ELR (cell line): ENCODE results near the gene DPYSL5.
"Not testable (repeated sequence)": the region's sequence is repeated elsewhere in the genome, so short reads cannot be mapped to it uniquely, and the experiment has no call there.

Experiments
- DNase-seq: peaks from one replicate; pipeline ENCODE4 v3.0.0-alpha.2; 2015; ENCODE audit warnings: low read depth

DPYSL5 gene, protein sequence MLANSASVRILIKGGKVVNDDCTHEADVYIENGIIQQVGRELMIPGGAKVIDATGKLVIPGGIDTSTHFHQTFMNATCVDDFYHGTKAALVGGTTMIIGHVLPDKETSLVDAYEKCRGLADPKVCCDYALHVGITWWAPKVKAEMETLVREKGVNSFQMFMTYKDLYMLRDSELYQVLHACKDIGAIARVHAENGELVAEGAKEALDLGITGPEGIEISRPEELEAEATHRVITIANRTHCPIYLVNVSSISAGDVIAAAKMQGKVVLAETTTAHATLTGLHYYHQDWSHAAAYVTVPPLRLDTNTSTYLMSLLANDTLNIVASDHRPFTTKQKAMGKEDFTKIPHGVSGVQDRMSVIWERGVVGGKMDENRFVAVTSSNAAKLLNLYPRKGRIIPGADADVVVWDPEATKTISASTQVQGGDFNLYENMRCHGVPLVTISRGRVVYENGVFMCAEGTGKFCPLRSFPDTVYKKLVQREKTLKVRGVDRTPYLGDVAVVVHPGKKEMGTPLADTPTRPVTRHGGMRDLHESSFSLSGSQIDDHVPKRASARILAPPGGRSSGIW

DNA sequence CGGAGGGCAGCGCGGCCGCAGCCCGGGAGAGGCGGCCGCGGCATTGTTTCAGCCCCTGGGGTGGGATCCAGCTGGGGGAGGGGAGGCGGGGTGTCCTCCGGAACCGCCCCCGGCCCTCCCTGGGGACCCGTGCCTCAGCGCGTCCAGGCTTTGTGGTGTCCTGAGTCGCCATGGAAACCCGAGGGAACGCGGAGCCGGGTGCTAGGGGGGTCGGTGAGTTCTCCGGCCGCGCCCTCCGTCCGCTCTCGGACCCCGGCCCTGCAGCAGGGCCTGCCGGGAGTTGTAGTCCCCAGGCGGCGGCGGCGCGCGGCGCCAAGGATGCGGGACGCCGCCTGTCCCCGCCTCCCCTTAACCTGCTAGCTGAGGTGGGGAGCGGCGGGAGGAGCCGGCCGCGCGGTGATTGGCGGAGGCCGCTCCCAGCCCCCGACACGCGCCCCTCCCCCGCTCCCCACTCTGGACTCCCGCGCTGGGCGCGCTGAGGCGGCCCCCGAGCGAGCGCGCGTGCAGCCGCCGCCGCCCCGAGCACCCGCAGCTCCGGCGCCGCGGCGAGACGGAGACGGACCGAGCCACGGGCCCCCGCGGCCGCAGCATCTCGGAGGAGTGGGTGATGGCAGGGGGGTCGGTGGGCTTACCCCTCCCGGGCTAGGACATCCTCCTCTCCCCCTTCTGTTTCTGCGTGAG is at the start of gene DPYSL5:
Gene DPYSL5, plus strand, starts transcription at position 478 of the 681 bp plus-strand sequence. CDS start 50,368 bp downstream, outside the sequence.
- DNase-seq, result no peak

DNA sequence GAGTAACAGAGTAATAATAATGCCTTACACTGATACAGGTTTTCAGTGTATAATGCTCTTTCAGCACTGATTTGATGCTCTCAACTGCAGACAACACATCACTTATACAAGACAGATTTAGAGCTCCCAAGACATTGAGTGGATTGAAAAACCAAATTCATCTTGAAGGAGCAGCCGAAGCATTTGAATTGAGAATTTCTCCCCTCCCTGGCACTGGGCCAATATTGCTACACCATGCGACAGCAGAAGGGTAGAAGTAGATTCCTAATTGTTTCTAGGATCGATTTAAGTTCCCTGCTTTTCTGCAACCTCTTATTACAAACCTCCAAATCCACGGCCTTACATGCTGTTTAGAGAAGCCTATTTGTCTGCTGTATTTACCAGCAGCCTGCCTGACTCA is 46.6 kb upstream of the DPYSL5 start:
- no peak for DNase-seq

DNA sequence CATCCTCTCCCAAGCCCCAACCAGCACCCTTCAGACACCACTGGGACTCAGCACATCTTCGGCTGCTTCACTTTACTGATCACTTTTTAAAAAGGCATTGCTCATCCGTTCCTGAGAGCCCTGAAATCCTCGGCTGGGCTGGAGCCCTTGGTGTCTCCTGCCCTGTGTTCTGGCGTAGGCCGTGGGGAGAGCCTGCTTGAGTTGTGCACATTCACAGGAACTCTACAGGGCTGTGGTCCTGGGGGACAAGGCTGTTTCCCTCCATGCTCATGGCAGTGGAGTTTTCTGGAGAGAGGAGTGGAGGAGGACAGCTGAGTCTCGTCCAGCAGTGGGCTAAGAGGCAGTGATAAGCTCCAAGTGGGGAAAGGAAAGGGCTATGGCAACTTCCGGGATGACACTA is 46.1 kb upstream of the DPYSL5 start:
- DNase-seq, result no peak

DNA sequence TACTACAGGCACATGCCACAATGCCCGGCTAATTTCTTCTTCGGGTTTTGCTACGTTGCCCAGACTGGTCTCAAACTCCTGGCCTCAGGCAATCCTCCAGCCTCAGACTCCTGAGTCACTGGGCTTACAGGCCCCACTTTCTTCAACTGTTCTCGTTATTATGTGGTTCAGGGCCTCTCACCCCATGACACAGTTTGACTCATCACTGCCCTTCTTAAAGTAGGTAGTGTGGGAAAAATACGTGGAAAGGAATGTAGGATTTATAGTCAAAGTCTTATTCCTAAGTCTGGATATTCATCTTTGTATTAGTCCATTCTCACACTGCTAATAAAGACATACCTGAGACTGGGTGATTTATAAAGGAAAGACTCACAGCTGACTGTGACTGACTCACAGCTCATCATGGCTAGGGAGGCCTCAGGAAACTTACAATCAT is 42.7 kb upstream of the DPYSL5 start:
- DNase-seq, result peak; percentile 98

DNA sequence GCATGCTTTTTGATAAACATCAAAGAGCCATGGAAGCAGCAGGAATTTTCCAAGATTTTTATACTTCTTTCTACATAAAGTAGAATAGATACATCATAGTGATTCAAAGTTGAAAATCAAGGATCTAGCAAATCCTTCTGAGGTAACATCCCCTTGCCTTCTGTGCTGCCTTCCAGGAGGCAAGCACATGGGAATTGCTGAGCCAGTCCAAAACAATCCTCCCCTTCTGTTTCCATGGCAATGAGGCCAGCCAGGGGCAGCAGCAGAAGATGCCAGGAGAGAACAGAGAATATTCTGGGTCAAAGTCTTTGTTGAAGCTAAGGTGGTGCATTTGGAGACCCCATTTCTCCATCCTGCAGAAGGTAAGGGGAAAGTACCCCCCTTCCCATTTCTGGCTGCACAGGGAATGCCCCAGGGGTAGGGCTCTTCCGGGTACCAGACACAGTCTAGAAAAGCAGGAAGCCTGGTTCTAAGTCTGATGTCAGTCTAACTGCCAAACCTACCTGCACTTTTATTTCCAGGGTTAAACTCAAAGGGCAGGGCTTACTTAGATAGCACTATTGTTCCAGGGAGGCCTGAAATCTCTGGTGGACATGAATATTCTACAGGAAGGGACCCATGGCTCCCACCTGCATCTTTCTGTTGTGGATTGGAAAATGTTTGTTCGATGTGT is 40.0 kb upstream of the DPYSL5 start:
- no peak for DNase-seq

DNA sequence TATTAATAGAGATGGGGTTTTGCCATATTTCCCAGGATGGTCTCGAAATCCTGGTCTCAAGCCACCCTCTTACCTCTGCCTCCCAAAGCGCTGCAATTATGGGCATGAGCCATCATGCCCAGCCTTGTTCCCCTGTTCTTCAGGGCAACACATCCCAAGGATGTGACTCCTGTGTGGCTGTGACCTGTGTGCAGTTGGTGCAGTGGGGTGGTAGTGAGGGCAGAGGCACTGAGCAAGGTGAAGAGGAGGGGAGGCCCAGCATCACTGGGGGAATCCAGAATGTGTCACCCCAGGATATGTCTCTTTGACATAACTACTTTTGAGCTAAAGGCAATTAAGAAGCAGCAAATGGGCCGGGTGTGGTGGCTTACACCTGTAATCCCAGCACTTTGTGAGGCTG is 38.7 kb upstream of the DPYSL5 start:
- no peak for DNase-seq

DNA sequence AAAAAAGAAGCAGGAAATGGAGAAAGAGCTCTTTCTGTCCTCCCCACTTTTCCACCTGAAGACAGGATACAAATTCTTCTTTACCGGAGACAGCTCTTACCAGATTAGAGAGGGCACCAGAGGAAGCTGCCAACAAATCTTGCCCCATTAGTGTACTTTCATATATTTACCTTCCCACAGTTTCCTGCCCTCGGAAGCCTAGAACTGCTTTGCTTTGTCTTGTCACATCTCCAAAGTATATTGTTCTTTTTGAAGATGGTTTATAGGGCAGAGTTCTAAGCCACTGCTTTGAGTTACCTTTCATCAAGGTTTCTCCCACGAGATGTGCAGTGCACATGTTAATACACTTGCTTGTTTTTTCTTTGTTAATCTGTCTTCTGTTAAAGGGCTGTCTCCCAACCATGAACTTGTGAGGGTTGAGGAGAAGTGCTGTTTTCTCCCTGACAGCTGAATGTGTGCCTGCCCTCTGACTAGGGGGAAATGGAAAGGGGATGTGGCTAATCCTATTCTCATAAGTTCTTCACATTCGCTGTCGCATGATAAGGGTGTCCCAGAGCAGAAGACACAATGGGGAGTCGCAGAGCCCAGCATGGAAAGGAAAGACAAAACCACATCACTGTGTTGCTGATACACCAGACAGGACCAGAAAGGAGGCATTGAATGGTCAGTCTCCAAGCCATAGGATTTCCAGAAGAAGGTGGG is 37.9 kb upstream of the DPYSL5 start:
- DNase-seq, result no peak

DNA sequence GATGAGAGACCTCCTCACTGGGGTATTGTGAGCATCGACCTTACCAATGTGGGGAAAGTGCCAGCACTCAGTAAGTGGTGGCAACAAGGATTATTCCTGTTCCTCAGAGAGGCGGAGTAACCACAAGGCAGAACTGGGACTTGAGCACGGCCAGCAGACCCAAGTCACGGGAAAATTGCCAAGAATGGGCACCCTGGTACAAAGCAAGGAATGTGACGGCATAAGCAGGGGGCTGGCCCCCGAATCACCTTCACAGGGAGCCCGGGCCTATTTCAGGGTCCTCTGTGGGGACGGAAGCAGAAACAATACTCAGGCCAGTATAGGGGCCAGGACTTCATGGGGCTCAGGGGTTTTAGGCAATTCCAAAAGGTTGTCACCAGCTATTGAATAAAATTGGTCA is 36.7 kb upstream of the DPYSL5 start:
- no peak for DNase-seq

DNA sequence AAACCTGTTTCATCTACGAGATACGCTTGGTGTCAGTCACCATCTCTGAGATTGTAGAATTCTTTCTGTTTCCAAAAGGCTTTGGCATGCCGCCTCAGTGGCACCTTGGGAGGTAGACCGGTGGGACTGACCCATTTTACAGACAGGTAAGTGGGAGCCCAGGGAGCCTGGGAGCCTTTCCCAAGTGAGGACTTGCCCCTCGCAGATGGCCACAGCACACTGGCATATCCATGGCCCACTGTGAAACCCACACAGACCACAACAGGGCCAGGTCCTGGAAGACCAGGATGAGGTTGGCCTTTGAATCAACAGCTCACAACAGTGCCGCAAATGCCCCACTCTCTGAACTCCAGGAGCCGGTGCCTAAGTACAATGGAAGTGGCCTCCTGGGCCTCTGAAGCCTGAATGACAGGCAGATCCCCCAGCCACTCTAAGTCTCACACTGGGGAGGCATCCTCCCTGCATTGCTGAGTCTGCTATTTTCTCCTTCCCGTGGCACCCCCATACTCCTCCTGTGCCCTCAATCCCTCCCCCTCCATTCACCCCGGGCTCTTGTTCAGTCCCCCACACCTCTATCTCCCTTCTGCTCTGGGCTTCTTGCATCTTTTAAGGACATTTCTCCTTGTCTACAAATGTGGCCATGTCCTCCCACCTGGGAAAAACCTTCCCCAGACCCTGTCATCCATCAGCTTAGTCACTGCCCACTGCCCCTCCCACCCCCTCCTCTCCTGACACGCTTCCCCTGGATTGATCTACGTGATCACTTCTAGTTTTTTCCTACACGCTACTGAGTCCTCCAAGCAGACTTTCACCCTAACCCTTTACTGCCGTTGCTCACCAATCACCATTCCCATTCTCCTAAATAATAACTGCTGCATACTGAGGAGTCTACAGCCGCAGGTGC is 35.9 kb upstream of the DPYSL5 start:
- no peak for DNase-seq

DNA sequence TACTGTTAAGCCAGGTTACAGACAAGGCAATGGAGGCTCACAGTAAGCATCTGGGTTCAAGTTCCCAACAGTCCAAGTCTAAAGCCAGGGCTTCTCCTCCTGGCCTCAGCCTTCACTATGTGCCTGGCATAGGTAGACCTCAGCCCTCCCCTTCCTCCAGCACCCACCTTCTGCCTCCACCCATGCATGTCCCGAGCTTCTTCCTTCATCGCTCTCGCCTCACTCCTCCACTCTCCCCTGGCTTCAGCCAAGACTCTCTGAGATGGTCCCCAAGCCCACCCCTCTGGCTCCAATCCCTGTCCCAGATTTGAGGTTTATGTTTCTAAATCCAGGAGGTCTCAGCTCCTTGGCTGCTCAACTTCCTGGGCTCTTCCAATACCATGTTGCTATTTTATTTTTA is 35.2 kb upstream of the DPYSL5 start:
- DNase-seq, result no peak

DNA sequence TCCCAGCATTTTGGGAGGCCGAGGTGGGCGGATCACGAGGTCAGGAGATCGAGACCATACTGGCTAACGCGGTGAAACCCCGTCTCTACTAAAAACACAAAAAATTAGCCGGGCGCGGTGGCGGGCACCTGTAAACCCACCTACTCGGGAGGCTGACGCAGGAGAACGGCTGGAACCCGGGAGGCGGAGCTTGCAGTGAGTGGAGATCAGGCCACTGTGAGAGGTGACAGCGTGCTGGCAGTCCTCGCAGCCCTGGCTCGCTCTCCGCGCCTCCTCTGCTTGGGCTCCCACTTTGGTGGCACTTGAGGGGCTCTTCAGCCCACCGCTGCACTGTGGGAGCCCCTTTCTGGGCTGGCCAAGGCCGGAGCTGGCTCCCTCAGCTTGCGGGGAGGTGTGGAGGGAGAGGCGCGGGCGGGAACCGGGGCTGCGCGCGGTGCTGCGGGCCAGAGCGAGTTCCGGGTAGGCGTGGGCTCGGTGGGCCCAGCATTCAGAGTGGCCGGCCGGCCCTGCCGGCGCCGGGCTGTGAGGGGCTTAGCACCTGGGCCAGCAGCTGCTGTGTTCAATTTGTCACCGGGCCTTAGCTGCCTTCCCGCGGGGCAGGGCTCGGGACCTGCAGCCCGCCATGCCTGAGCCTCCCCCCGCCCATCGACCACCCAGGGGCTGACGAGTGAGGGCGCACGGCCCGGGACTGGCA is 33.7 kb upstream of the DPYSL5 start:
- DNase-seq, result not testable (repeated sequence)

DNA sequence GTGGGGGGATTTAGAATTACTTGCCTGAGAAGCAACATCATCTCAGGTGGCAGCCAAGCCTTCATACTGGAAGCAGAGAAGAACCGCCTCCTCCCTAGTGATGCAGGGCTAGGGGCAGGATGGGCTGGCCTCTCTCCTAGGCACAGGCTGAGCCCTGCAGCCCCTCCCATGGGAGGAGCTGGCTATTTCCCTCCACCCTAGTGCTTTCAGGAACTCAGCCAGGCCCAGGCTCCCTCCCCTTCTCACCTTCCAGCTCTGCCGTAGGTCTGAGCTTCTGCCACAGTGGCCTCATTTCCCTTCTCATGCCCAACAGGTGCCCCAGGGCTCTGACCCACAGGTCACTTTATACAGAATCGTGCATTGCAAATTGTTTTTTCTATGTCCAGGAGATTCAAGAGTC is 31.0 kb upstream of the DPYSL5 start:
- DNase-seq, result no peak

DNA sequence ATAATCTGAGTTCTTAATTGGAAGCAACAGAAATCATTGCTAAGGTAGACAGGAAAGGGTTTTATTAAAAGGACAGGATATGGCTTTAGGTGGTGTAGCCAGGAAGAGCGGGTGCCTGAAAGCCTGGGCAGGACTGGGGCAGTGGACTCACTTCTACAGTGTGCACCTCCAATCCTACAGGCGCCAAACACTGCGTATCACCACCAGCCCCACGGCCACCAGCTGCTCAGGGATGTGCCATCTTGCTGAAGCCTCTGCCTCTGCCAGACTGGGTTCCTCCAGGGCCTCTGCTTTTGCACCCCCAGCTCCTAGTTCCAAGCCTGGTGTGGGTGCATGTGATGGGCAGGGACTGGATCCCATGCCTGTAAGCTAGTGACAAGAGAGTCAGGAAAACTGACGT is 29.7 kb upstream of the DPYSL5 start:
- DNase-seq, result no peak

DNA sequence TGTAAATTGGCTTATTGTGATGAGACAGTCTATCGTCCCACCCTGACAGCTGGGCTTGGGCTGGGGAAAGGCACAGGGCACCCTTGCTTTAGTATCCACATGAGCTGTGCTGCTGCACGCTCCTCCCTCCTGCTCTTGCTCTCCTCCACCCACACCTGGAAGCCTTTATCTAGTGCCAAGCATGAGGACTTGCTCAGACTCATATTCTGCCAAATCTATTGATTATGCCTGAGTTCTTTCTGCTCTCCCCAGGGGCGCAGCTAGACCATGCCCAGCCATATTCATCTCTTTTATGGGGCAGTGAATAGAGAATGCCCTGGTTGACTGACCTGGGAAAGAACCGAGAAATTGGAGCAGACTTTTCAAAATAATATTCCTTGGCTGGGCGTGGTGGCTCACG is 29.0 kb upstream of the DPYSL5 start:
- no peak for DNase-seq

DNA sequence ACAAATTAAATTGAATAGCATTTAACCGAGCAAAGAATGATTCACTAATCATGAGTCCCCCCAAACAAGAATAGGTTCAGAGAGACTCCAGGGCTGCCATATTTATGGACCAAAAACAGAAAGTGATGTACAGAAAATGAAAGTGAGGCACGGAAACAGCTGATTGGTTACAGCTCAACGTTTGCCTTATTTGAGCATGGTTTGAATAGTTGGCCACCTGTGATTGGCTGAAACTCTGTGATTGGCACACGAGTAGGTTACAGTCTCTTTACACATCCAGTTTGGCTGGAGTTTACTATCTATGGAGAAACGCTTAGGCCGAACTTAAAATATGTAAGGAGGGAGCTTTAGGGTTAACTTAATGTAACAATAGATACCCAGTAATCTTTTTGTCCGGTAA is 27.0 kb upstream of the DPYSL5 start:
- DNase-seq, result no peak

DNA sequence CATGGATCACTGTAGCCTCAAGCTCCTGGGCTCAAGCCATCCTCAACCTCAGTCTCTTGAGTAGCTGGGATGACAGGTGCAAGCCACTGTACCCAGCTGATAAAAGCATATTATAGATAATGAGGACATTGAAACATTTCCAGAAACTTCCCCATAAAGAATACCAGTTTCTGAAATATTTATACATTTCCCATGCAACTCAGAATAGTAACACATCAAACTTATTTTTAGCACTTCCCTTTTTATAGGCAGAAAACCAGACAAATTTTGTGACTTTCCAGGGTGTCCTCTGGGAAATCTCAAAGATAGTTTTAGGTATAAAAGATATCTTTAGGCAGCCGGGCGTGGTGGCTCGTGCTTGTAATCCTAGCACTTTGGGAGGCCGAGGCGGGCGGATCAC is 25.1 kb upstream of the DPYSL5 start:
- no peak for DNase-seq

DNA sequence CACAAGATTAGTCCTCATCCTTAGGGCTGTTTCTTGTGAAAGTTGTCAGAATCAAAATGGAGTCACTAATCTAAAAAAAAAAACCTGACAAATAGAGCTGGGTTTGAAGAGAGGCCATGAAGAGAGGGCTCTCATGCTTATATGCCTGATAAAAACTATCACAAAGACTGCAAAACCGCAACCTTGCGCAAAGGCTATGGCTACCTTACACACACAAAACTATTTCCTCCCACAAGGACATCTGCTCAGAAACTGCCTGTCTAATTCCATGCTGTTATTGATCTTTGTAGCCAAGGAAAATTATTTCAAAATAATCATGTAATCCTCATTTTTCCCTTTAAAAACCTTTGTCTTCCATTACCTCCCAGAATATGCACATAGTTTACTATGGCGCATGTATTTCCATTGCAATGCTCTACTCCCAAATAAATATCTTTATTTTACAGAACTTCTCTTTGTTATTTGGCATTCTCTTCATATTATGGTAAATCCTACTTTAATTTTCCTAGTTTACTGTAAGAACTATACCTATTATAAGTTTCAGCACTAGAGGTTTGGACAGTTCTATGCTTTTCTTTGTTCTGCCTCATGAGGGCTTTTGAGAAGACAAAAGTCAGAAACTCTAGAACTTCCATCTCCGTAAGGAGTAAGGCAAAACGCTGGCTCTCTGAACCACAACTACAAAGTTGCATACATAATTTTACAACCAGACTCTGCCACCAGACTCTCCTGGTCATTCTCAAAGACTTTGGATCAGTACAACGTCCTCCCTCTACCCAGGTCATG is 9.6 kb upstream of the DPYSL5 start:
- peak; percentile 43 for DNase-seq

DNA sequence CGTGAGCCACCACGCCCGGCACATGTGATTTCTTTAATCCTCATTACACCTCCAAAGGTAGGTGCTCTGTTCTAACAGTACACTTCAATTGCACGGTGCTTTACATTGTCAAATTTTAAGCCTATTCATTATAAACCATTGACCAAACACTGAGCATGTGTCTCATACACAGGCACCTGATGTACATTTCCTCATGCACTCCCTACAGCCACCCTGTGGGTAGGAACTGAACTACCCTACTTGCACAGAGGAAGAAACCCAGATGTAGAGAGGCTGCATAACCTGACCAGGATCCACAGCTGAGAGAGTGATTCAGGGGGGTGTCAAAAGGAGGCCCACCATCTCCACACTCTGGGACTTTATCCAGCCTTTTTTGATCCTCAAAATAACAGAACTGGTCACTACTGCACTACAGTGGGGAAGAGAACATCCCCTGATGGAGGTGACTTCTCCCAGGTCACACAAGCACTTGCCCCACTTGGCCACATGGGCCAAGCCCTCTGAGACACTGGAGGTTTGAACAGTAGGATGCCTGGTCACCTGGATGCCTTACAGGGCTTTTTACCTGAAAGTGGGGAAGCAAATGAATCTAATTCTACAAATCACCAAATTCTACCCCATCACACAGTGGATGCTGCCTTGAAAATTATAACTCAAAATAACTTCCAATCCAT is 6.9 kb upstream of the DPYSL5 start:
- peak; percentile 29 for DNase-seq

DNA sequence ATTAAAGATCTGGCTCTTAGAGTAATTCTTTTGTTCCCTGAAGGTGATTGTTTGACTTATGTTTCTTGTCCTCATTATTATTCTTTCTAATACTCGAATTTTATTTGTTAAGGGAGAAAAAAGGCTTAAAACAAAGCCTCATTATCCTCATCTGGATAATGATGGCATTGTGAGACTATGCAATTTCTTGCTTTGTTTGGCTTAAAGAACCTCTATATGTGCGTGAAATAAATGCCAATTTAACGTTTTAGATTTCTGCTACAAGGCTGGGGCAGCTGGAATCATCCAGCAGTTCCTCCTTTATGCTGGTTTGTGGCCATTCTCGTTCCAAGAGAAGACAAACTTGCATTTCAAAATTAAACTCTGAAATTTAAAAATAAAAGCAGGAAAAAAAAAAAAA is 4.9 kb upstream of the DPYSL5 start:
- DNase-seq, result no peak
